Measurements from ENCODE around the gene GIPC3. TPM values are rescaled to one million over a fixed set of nuclear protein-coding genes. Genes with fewer than 3 reads are reported as not detected.
A peak's percentile ranks its signal among the peaks of the same experiment; 100 is the strongest.

GIPC3 gene
- polyA plus RNA-seq, 2 of the 4 experiments (the other 2 are of a cell fraction): 0.05 to 0.12 TPM

- CTCF ChIA-PET: interaction anchor here (0.6 kb wide), 1 partner anchor 16 kb away, joined by 3 read pairs; no protein-coding TSS in a partner anchor
- H3K9me3 ChIP-seq: no peaks in the 10 kb centered on the region
- TF ChIP-seq JUNB (IDR thresholded peaks at IDR 0.05): no peak
- TF ChIP-seq, protein P1, sequence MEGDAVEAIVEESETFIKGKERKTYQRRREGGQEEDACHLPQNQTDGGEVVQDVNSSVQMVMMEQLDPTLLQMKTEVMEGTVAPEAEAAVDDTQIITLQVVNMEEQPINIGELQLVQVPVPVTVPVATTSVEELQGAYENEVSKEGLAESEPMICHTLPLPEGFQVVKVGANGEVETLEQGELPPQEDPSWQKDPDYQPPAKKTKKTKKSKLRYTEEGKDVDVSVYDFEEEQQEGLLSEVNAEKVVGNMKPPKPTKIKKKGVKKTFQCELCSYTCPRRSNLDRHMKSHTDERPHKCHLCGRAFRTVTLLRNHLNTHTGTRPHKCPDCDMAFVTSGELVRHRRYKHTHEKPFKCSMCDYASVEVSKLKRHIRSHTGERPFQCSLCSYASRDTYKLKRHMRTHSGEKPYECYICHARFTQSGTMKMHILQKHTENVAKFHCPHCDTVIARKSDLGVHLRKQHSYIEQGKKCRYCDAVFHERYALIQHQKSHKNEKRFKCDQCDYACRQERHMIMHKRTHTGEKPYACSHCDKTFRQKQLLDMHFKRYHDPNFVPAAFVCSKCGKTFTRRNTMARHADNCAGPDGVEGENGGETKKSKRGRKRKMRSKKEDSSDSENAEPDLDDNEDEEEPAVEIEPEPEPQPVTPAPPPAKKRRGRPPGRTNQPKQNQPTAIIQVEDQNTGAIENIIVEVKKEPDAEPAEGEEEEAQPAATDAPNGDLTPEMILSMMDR (IDR thresholded peaks at IDR 0.05): no peak
- TF ChIP-seq KDM5A (IDR thresholded peaks at IDR 0.05): no peak
- ATAC-seq (no peak), FAIRE-seq (no peak), DNase-seq (ENCODE audit: low read depth in 1 of 2, low spot score in 1 of 2) (no peak)
- H3K4me1 ChIP-seq: peaks cover 28% of the 10 kb centered on the region
- H3K4me2 ChIP-seq: no peak overlapping the region
- 72% methylated on average over 7 of the region's 7 CpGs for WGBS (ENCODE audit: missing lambda C conversion rate)
- H3K27ac ChIP-seq: peak overlapping the region; percentile 43 to 94; a peak in 4 of 6 replicates
- POLR2A ChIA-PET: no interaction called here
- no peak overlapping the region for H3K4me3 ChIP-seq
Measured at GRCh38 chr19:3570606-3571011, 14.7 kb upstream of the GIPC3 start.

DNA sequence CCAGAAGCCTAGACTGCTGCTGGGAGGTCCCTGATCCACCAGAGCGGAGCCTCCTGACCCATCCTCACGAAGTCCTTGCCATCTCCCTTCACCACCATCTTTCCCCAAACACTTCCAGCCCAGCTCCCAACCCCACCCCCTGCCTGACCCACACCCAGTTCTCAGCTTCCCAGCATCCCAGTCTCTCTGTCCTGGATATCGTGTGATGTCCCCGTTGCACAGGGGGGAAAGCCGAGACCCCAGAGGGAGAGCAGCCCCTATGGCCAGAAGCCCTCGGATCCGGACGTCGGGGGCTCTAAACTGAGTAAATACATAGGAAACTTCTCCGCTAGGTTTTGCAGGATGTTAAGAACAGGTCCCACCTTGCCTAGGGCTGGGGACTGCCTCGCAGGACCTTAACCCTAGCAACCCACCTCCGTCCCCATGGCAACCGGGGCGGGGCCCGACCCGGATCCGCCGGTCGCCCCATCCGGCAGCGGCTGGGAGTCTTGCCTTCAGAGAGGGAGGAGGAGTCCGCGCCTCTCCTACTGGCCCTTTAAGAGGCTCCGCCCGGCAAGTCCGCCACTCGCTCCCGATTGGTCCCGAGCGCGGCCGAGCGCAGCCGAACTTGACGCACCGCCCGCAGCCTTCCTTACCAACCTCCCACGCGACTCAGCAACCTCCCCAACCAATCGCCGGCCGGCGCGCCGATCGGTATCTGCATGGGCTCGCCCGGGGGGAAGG lies 13.0 kb upstream of the GIPC3 start:
- Histone ChIP-seq H3K4me3 (peak overlapping the region; percentile 50), H3K4me2 (peak overlapping the region; percentile 90), H3K4me1 (peaks cover 22% of the 10 kb centered on the region), H3K9me3 (no peaks in the 10 kb centered on the region), H3K27ac (peak overlapping the region; percentile 79 to 94)
- WGBS (ENCODE audit: missing lambda C conversion rate): 18% methylated on average over 8 of the region's 48 CpGs
- POLR2A ChIA-PET: no interaction called here
- DNase-seq (ENCODE audit: low read depth in 1 of 2, low spot score in 1 of 2) (peak; percentile 81 to 99), ATAC-seq (peak; percentile 91 to 93), FAIRE-seq (no peak)
- CTCF ChIA-PET: interaction anchor here (0.7 to 1.2 kb wide), 2 partner anchors 15 to 251 kb away, joined by 3 to 5 read pairs; partner anchors contain the start of gene MFSD12
- TF ChIP-seq POLR2AphosphoS2 (conservative IDR thresholded peaks at IDR 0.05; ENCODE audit: low read length): no peak
- peak; percentile 79 for TF ChIP-seq RFX5 (IDR thresholded peaks at IDR 0.05)

DNA sequence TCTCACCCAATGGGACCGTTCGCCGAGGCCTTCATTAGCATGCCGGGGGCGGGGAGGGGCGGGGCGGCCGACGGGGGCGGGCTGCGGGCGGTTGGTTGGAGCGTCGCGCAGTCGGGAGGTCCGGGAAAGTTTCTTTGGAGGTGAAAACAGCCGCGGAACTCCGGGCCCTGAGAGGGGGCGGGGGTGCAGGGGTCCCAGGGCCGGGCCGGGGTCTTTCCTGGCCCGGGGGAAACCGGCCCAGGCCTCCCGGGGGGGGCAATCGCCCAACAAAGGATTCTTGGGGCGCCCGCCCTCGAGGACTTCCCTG lies 12.5 kb upstream of the GIPC3 start, which contains the start of gene HMG20B:
HMG20B (plus strand) TSS at position 90 of the 307 bp plus-strand sequence. CDS start 366 bp downstream, outside the sequence.
- Histone ChIP-seq H3K4me1 (peaks cover 22% of the 10 kb centered on the region), H3K27ac (peak within 1 kb of the TSS; percentile 79 to 94), H3K9me3 (no peaks in the 10 kb centered on the region), H3K4me2 (peak within 1 kb of the TSS; percentile 90), H3K4me3 (peak within 1 kb of the TSS; percentile 89)
- no CpG with 5 or more reads among the region's 30 CpGs for WGBS (ENCODE audit: missing lambda C conversion rate)
- FAIRE-seq: no peak
- DNase-seq (ENCODE audit: low read depth in 1 of 2, low spot score in 1 of 2): no peak
- no peak for ATAC-seq
- ChIA-PET POLR2A (interaction anchor here (0.5 kb wide), 1 partner anchor 32 kb away, joined by 3 read pairs; no protein-coding TSS in a partner anchor), CTCF (interaction anchor here (3.8 to 9.7 kb wide), 2 partner anchors 15 to 26 kb away, joined by 70 to 100 read pairs; partner anchors contain the start of gene MFSD12)
- TF ChIP-seq, protein P2, sequence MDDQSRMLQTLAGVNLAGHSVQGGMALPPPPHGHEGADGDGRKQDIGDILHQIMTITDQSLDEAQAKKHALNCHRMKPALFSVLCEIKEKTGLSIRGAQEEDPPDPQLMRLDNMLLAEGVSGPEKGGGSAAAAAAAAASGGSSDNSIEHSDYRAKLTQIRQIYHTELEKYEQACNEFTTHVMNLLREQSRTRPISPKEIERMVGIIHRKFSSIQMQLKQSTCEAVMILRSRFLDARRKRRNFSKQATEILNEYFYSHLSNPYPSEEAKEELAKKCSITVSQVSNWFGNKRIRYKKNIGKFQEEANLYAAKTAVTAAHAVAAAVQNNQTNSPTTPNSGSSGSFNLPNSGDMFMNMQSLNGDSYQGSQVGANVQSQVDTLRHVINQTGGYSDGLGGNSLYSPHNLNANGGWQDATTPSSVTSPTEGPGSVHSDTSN (IDR thresholded peaks at IDR 0.05): no peak
- no peak for TF ChIP-seq ZFP36 (IDR thresholded peaks at IDR 0.05; ENCODE audit: borderline replicate concordance, partially characterized antibody)
- peak in 1 of 2 experiments; percentile 62; a peak in 2 of 5 replicates for TF ChIP-seq JUN (IDR thresholded peaks at IDR 0.05)
- TF ChIP-seq GATA3 (IDR thresholded peaks at IDR 0.05; ENCODE audit: borderline replicate concordance): no peak
- TF ChIP-seq NR3C1 (IDR thresholded peaks at IDR 0.05): no peak
- TF ChIP-seq MAFK (IDR thresholded peaks at IDR 0.05; ENCODE audit: partially characterized antibody): no peak
- no peak for TF ChIP-seq KDM1A (IDR thresholded peaks at IDR 0.05; ENCODE audit: low read depth)
- TF ChIP-seq NPAS2 (CRISPR knock-in tag; IDR thresholded peaks at IDR 0.05; ENCODE audit: borderline replicate concordance): no peak

DNA sequence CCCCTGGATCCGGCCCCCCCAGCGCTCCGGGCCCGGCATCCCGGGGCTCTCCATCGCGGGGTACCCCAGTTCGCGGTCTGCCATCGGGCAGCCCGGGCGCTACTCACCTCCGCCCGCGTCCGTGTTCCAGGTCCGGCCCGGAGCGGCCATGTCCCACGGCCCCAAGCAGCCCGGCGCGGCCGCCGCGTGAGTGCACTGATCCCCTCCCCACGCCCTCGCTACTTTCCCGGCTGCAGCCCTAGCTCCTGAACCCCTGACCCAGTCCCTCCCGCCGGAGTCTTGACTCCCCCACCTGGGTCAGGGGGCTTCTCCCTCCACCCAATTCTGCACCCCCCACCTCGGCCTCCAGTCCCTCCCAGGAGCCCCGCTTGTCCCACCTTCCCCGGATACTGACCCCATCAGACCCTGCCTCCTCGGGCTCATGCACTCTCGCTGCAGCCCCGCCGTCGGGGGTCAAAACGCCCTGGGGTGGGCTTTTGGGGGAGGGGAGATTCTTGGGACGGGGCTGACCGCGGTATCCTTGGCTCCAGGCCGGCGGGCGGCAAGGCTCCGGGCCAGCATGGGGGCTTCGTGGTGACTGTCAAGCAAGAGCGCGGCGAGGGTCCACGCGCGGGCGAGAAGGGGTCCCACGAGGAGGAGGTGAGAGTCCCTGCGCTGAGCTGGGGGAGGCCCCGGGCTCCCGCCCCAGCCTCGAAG lies 12.0 kb upstream of the GIPC3 start:
- Histone ChIP-seq H3K4me3 (peak overlapping the region; percentile 89), H3K9me3 (no peaks in the 10 kb centered on the region), H3K4me1 (peaks cover 22% of the 10 kb centered on the region), H3K27ac (peak overlapping the region; percentile 73 to 92), H3K4me2 (peak overlapping the region; percentile 83)
- 0% methylated on average over 19 of the region's 60 CpGs for WGBS (ENCODE audit: missing lambda C conversion rate)
- TF ChIP-seq FOSB (CRISPR knock-in tag; IDR thresholded peaks at IDR 0.05): no peak
- FAIRE-seq (no peak), ATAC-seq (peak; percentile 42 to 63), DNase-seq (ENCODE audit: low read depth in 1 of 2, low spot score in 1 of 2) (no peak)
- ChIA-PET POLR2A (interaction anchor here (0.5 to 1.5 kb wide), 4 partner anchors 9 to 32 kb away, joined by 3 to 14 read pairs (median 5); partner anchors contain the start of gene MFSD12), CTCF (interaction anchor here (0.6 to 9.7 kb wide), 4 partner anchors 12 to 36 kb away, joined by 3 to 100 read pairs (median 56); partner anchors contain the start of genes GIPC3 and MFSD12)
